OCI-M2 (cell line): ENCODE data around the gene ANXA8.
"Not testable (repeated sequence)": the region's sequence is repeated elsewhere in the genome, so short reads cannot be mapped to it uniquely, and the experiment has no call there.

Experiments
- DNase-seq: peaks from one replicate; lab custom pipeline; 2025; ENCODE audit not compliant: unreplicated experiment; lab: John Stamatoyannopoulos, UW

Gene ANXA8

GRCh38 chr10:47465216-47465917 is 18.5 kb downstream of the ANXA8 start:
- DNase-seq = not testable (repeated sequence)

GRCh38 chr10:47462577-47463358 is 21.1 kb downstream of the ANXA8 start:
- not testable (repeated sequence) for DNase-seq

GRCh38 chr10:47461261-47461687 is 22.6 kb downstream of the ANXA8 start:
- DNase-seq = not testable (repeated sequence)

GRCh38 chr10:47458466-47459154 is 25.3 kb downstream of the ANXA8 start:
- DNase-seq = no peak

GRCh38 chr10:47457826-47458225 is 26.1 kb downstream of the ANXA8 start:
- no peak for DNase-seq

GRCh38 chr10:47457528-47457820 is 26.4 kb downstream of the ANXA8 start:
- no peak for DNase-seq

GRCh38 chr10:47456794-47457527 is 27.0 kb downstream of the ANXA8 start:
- no peak for DNase-seq

GRCh38 chr10:47456079-47456785 is 27.7 kb downstream of the ANXA8 start:
- no peak for DNase-seq

- not testable (repeated sequence) for DNase-seq
These were observed 28.4 kb downstream of the ANXA8 start for GRCh38 chr10:47455350-47456078.

GRCh38 chr10:47454780-47455058 is 29.2 kb downstream of the ANXA8 start:
- DNase-seq = no peak

- no peak for DNase-seq
These were observed 29.7 kb downstream of the ANXA8 start for GRCh38 chr10:47454008-47454779.

GRCh38 chr10:47453141-47454007 is 30.5 kb downstream of the ANXA8 start:
- no peak for DNase-seq

- no peak for DNase-seq
These were observed 31.3 kb downstream of the ANXA8 start for GRCh38 chr10:47452495-47453140.

- DNase-seq = no peak
These were observed 31.9 kb downstream of the ANXA8 start for GRCh38 chr10:47451998-47452494.

GRCh38 chr10:47451273-47451997 is 32.5 kb downstream of the ANXA8 start:
- DNase-seq = no peak

- no peak for DNase-seq
These were observed 33.5 kb downstream of the ANXA8 start for GRCh38 chr10:47450442-47450841.

- no peak for DNase-seq
These were observed 33.9 kb downstream of the ANXA8 start for GRCh38 chr10:47449979-47450378.
